ENCODE data around the gene BTF3L4.
"Not testable (repeated sequence)": the region's sequence is repeated elsewhere in the genome, so short reads cannot be mapped to it uniquely, and the experiment has no call there.

The BTF3L4 gene

GRCh38 chr1:52072291-52072690 lies 16.2 kb downstream of the BTF3L4 start:
- no peak overlapping the region for H3K27ac ChIP-seq
- TF ChIP-seq ZFX (IDR thresholded peaks at IDR 0.05) (no peak), CTCF (conservative IDR thresholded peaks at IDR 0.05) (no peak)

- H3K27ac ChIP-seq: not testable (repeated sequence)
These were observed 21.2 kb downstream of the BTF3L4 start for GRCh38 chr1:52077277-52077676.

- no peak for TF ChIP-seq ZFX (IDR thresholded peaks at IDR 0.05)
- TF ChIP-seq CTCF (conservative IDR thresholded peaks at IDR 0.05): no peak
These were observed 23.9 kb downstream of the BTF3L4 start for GRCh38 chr1:52080014-52080415.

GRCh38 chr1:52087892-52088291 lies 31.8 kb downstream of the BTF3L4 start:
- H3K27ac ChIP-seq: not testable (repeated sequence)

More at GRCh38 chr1:52080014-52080415, 23.9 kb downstream of the BTF3L4 start:
- H3K27ac ChIP-seq: no peak overlapping the region

GRCh38 chr1:52094300-52094699 lies 38.2 kb downstream of the BTF3L4 start:
- not testable (repeated sequence) for H3K27ac ChIP-seq

- TF ChIP-seq ZFX (IDR thresholded peaks at IDR 0.05) (no peak), CTCF (conservative IDR thresholded peaks at IDR 0.05) (no peak)
- no peak overlapping the region for H3K27ac ChIP-seq
These were observed 40.1 kb downstream of the BTF3L4 start for GRCh38 chr1:52096216-52096615.

- no peak overlapping the region for H3K27ac ChIP-seq
- no peak for TF ChIP-seq ZFX (IDR thresholded peaks at IDR 0.05)
- TF ChIP-seq CTCF (conservative IDR thresholded peaks at IDR 0.05): no peak
These were observed 42.2 kb downstream of the BTF3L4 start for GRCh38 chr1:52098139-52098871.

GRCh38 chr1:52102336-52103013 lies 46.4 kb downstream of the BTF3L4 start:
- TF ChIP-seq CTCF (conservative IDR thresholded peaks at IDR 0.05) (no peak), ZFX (IDR thresholded peaks at IDR 0.05) (no peak)

GRCh38 chr1:52111492-52111891 lies 55.4 kb downstream of the BTF3L4 start:
- no peak overlapping the region for H3K27ac ChIP-seq
- no peak for TF ChIP-seq ZFX (IDR thresholded peaks at IDR 0.05)
- no peak for TF ChIP-seq CTCF (conservative IDR thresholded peaks at IDR 0.05)

More at GRCh38 chr1:52102336-52103013, 46.4 kb downstream of the BTF3L4 start:
- H3K27ac ChIP-seq: no peak overlapping the region
